MM.1S (cell line): Measurements from ENCODE around the gene ULBP3.

Experiments
- DNase-seq: peaks from one replicate; pipeline ENCODE4 v3.0.0-alpha.2; 2015
- H2AFZ ChIP-seq: fragments of 300-600 bp; sonication (generic); 2 replicates; pipeline ENCODE4 v1.6.0; 2016; ENCODE audit warnings: antibody characterized with exemption, low read length
- H3F3A ChIP-seq: fragments of 300-600 bp; sonication (generic); 2 replicates; pipeline ENCODE4 v1.6.1; 2016; ENCODE audit warnings: mild to moderate bottlenecking, antibody characterized with exemption, low read length, moderate library complexity, mixed read lengths; ENCODE audit not compliant: insufficient read depth
- H3K27ac ChIP-seq: fragments of 300-600 bp; sonication (generic); 2 replicates; pipeline ENCODE4 v1.5.1; 2016; ENCODE audit warnings: mild to moderate bottlenecking, low read length
- H3K27me3 ChIP-seq: fragments of 300-600 bp; sonication (generic); replicated peaks from 2 replicates; pipeline ENCODE4 v1.6.0; 2016; ENCODE audit warnings: low read length; ENCODE audit not compliant: insufficient read depth
- H3K36me3 ChIP-seq: fragments of 300-600 bp; sonication (generic); replicated peaks from 2 replicates; pipeline ENCODE4 v1.6.1; 2016; ENCODE audit warnings: mild to moderate bottlenecking, low read length, mixed read lengths; ENCODE audit not compliant: insufficient read depth
- H3K4me1 ChIP-seq: fragments of 300-600 bp; sonication (generic); 2 replicates; pipeline ENCODE4 v1.6.1; 2016; ENCODE audit warnings: low read length, mixed read lengths
- H3K4me2 ChIP-seq: fragments of 300-600 bp; sonication (generic); 2 replicates; pipeline ENCODE4 v1.6.0; 2016; ENCODE audit warnings: low read depth, low read length
- H3K4me3 ChIP-seq: fragments of 300-600 bp; sonication (generic); 2 replicates; pipeline ENCODE4 v1.5.1; 2016; ENCODE audit warnings: low read length, mixed read lengths
- H3K79me2 ChIP-seq: fragments of 300-600 bp; sonication (generic); 2 replicates; pipeline ENCODE4 v1.6.1; 2016; ENCODE audit warnings: mixed run types, low read length, mixed read lengths
- H3K9ac ChIP-seq: fragments of 300-600 bp; sonication (generic); 2 replicates; pipeline ENCODE4 v1.6.1; 2016; ENCODE audit warnings: low read length, mixed read lengths
- H3K9me2 ChIP-seq: fragments of 300-600 bp; sonication (generic); replicated peaks from 2 replicates; pipeline ENCODE4 v1.6.1; 2016; ENCODE audit warnings: mild to moderate bottlenecking, low read length, mixed read lengths; ENCODE audit not compliant: insufficient read depth
- H3K9me3 ChIP-seq: fragments of 300-600 bp; sonication (generic); replicated peaks from 2 replicates; pipeline ENCODE4 v1.6.1; 2016; ENCODE audit warnings: mild to moderate bottlenecking, low read length, mixed read lengths; ENCODE audit not compliant: insufficient read depth
- H4K20me1 ChIP-seq: fragments of 300-600 bp; sonication (generic); 2 replicates; pipeline ENCODE4 v1.6.1; 2016; ENCODE audit warnings: mild to moderate bottlenecking, low read length, moderate library complexity, mixed read lengths; ENCODE audit not compliant: insufficient read depth
- EZH2 ChIP-seq: fragments of 300-600 bp; sonication (generic); optimal IDR thresholded peaks from 2 replicates; pipeline ENCODE3; 2017; ENCODE audit warnings: low read depth, mild to moderate bottlenecking, antibody characterized with exemption, low read length, mixed read lengths
- EZH2phosphoT487 ChIP-seq: fragments of 300-600 bp; sonication (generic); IDR thresholded peaks from 2 replicates; pipeline ENCODE4 v1.6.1; 2018; ENCODE audit warnings: antibody characterized with exemption, low read length
- TF ChIP-seq, protein P1 (sequence below): fragments of 300-600 bp; sonication (generic); IDR thresholded peaks from 2 replicates; pipeline ENCODE4 v1.5.1; 2016; ENCODE audit warnings: antibody characterized with exemption, low read length, mixed read lengths

Gene ULBP3

DNA sequence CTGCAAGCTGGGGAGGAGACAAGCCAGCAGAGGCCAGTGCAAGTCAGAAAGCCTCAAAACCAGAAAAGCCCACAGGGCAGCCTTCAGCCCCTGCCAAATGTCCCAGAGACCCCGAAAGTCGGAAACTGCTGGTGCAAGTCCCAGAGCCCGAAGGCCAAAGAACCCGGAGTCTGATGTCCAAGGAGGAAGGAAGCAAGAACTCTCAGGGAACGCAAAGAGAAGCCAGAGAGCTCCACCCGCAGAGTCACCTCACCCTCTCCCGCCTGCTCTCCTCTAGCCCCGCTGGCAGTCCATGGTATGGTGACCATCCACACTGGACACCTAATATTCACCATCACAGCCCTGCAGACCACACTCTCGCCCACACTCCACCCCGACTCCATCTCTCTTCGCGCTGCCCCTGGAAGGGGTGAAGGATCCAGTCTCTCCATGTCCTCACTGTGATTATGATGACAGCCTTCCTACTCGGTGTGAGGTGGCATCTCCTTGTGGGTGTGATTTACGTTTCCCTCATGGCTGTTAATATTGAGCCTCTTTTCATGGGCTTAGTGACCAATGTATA, 10.6 kb downstream of the ULBP3 start:
- Histone ChIP-seq H4K20me1 (no peaks in the 10 kb centered on the region), H3K36me3 (no peaks in the 10 kb centered on the region)

DNA sequence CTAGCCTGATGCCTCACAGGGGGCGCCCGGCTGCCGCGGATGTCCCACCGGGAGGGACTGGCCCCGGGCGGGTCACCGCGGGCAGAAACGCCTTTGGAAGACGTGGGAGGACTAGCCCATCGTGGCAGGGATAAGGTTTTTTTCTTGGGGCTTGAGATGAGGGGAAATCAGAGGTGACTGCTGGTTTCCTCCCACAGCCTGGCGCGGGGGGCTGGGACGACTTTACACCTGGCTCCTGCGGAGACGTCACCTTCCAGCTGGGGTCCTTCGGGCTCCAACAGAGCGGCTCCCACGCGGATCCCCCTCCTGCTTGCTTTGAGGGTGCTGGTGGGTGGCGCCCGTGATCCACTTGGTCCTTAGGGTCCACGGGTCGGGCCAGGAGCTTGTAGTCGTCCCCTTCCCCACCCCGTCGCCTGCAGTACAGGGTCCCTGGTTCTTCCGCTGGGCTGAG, 11.4 kb downstream of the ULBP3 start:
- no peaks in the 10 kb centered on the region for H3K9me2 ChIP-seq
- H3K36me3 ChIP-seq = no peaks in the 10 kb centered on the region
- H3K4me1 ChIP-seq = no peaks in the 10 kb centered on the region
- no peak overlapping the region for H3K9ac ChIP-seq
- H2AFZ ChIP-seq = no peak overlapping the region
- no peak overlapping the region for H3K4me3 ChIP-seq
- no peaks in the 10 kb centered on the region for H4K20me1 ChIP-seq
- TF ChIP-seq EZH2 (no peak), EZH2phosphoT487 (no peak)
- TF ChIP-seq, protein P1, sequence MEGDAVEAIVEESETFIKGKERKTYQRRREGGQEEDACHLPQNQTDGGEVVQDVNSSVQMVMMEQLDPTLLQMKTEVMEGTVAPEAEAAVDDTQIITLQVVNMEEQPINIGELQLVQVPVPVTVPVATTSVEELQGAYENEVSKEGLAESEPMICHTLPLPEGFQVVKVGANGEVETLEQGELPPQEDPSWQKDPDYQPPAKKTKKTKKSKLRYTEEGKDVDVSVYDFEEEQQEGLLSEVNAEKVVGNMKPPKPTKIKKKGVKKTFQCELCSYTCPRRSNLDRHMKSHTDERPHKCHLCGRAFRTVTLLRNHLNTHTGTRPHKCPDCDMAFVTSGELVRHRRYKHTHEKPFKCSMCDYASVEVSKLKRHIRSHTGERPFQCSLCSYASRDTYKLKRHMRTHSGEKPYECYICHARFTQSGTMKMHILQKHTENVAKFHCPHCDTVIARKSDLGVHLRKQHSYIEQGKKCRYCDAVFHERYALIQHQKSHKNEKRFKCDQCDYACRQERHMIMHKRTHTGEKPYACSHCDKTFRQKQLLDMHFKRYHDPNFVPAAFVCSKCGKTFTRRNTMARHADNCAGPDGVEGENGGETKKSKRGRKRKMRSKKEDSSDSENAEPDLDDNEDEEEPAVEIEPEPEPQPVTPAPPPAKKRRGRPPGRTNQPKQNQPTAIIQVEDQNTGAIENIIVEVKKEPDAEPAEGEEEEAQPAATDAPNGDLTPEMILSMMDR = no peak
- H3K27me3 ChIP-seq = peaks cover 31% of the 10 kb centered on the region
- DNase-seq = no peak
- no peaks in the 10 kb centered on the region for H3K79me2 ChIP-seq
- no peaks in the 10 kb centered on the region for H3K9me3 ChIP-seq
- no peak overlapping the region for H3K27ac ChIP-seq
- no peak overlapping the region for H3K4me2 ChIP-seq
- H3F3A ChIP-seq = no peaks in the 10 kb centered on the region

More for the DNA sequence above, 10.6 kb downstream of the ULBP3 start:
- H3K27ac ChIP-seq = no peak overlapping the region
- H3K9me2 ChIP-seq = no peaks in the 10 kb centered on the region
- no peak overlapping the region for H3K9ac ChIP-seq
- H3K4me3 ChIP-seq = no peak overlapping the region
- H3K27me3 ChIP-seq = peaks cover 23% of the 10 kb centered on the region
- no peaks in the 10 kb centered on the region for H3F3A ChIP-seq
- no peaks in the 10 kb centered on the region for H3K4me1 ChIP-seq
- DNase-seq = no peak
- TF ChIP-seq EZH2 (no peak), EZH2phosphoT487 (no peak)
- TF ChIP-seq, protein P1 = no peak
- no peak overlapping the region for H2AFZ ChIP-seq
- H3K4me2 ChIP-seq = no peak overlapping the region
- no peaks in the 10 kb centered on the region for H3K79me2 ChIP-seq
- no peaks in the 10 kb centered on the region for H3K9me3 ChIP-seq

DNA sequence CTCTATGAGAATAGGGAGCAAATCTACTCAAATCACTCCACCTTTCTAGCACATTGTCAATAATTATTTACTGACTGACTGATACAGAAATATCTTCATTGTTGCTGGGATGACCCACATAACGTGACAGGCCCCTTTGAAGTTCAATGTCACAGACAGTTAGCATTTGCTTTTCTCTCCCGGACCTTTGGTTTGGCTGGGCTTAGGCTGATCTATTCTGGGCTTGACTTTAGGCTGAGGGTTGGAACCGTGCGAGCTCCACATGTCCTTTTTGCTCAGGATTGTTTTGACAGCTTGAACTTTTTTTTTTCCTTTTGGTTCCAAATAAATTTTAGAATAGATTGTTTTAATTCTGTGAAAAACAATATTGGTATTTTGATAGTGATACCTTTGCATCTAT, 12.0 kb downstream of the ULBP3 start:
- Histone ChIP-seq H3K9me3 (no peaks in the 10 kb centered on the region), H3K27me3 (peaks cover 37% of the 10 kb centered on the region), H3K36me3 (no peaks in the 10 kb centered on the region), H3K9ac (no peak overlapping the region), H3K4me1 (no peaks in the 10 kb centered on the region), H3F3A (no peaks in the 10 kb centered on the region), H3K4me2 (no peak overlapping the region), H3K4me3 (no peak overlapping the region), H2AFZ (no peak overlapping the region), H4K20me1 (no peaks in the 10 kb centered on the region), H3K27ac (no peak overlapping the region), H3K79me2 (no peaks in the 10 kb centered on the region), H3K9me2 (no peaks in the 10 kb centered on the region)
- no peak for DNase-seq
- TF ChIP-seq, protein P1 = no peak
- TF ChIP-seq EZH2phosphoT487 = no peak
- TF ChIP-seq EZH2 = no peak
